HG03439 (cell line): Measurements from ENCODE around the gene ETS1.
A peak's percentile ranks its signal among the peaks of the same experiment; 100 is the strongest.

Experiments used
- ATAC-seq: cut with Tn5 transposase; IDR thresholded peaks from one replicate; pipeline ENCODE4 v1.9.1; 2021; ENCODE audit warnings: mild to moderate bottlenecking, moderate library complexity; ENCODE audit not compliant: unreplicated experiment

ETS1 gene

GRCh38 chr11:128505449-128506065 is 81.8 kb downstream of the ETS1 start:
- no peak for ATAC-seq

- no peak for ATAC-seq
Measured at GRCh38 chr11:128504486-128504885, 82.9 kb downstream of the ETS1 start.

- ATAC-seq = no peak
Measured at GRCh38 chr11:128503245-128503991, 83.9 kb downstream of the ETS1 start.

GRCh38 chr11:128502726-128503125 is 84.6 kb downstream of the ETS1 start:
- no peak for ATAC-seq

GRCh38 chr11:128501632-128502549 is 85.5 kb downstream of the ETS1 start:
- no peak for ATAC-seq

GRCh38 chr11:128501008-128501407 is 86.3 kb downstream of the ETS1 start:
- no peak for ATAC-seq

GRCh38 chr11:128500493-128500892 is 86.9 kb downstream of the ETS1 start:
- ATAC-seq = no peak

GRCh38 chr11:128499613-128500253 is 87.6 kb downstream of the ETS1 start:
- no peak for ATAC-seq

- ATAC-seq = no peak
Measured at GRCh38 chr11:128498721-128499245, 88.6 kb downstream of the ETS1 start.

GRCh38 chr11:128497776-128498095 is 89.6 kb downstream of the ETS1 start:
- no peak for ATAC-seq

- peak; percentile 63 for ATAC-seq
Measured at GRCh38 chr11:128497061-128497775, 90.1 kb downstream of the ETS1 start.

- peak; percentile 27 for ATAC-seq
Measured at GRCh38 chr11:128496692-128497060, 90.7 kb downstream of the ETS1 start.

- peak; percentile 7 for ATAC-seq
Measured at GRCh38 chr11:128496249-128496648, 91.1 kb downstream of the ETS1 start.

GRCh38 chr11:128494418-128495332 is 92.7 kb downstream of the ETS1 start:
- ATAC-seq = no peak

- ATAC-seq = no peak
Measured at GRCh38 chr11:128493570-128493965, 93.8 kb downstream of the ETS1 start.

GRCh38 chr11:128492903-128493569 is 94.3 kb downstream of the ETS1 start:
- ATAC-seq = no peak

GRCh38 chr11:128492461-128492860 is 94.9 kb downstream of the ETS1 start:
- ATAC-seq = no peak

- ATAC-seq = no peak
Measured at GRCh38 chr11:128491195-128491936, 96.0 kb downstream of the ETS1 start.
